Suprapubic skin (tissue), 4 donors: Measurements from ENCODE around the gene SLC17A2.

Experiments used
- CTCF ChIP-seq, 2 donors: fragments of 200-600 bp in 1 of 2; fragments of 450-650 bp in 1 of 2; sonication (generic) in 1 of 2; IDR thresholded peaks; one replicate each; pipeline ENCODE4 v1.5.1; 2016 to 2019; ENCODE audit warnings: antibody characterized with exemption in 2 of 2, mild to moderate bottlenecking in 1 of 2, moderate library complexity in 1 of 2
- EP300 ChIP-seq: sonication (generic); formaldehyde crosslinking; IDR thresholded peaks from one replicate; pipeline ENCODE4 v1.6.1; 2017; ENCODE audit warnings: antibody characterized with exemption
- POLR2A ChIP-seq, 2 donors: fragments of 450-650 bp; IDR thresholded peaks; one replicate each; pipeline ENCODE4 v1.6.1; 2017; ENCODE audit warnings: antibody characterized with exemption in 2 of 2, mild to moderate bottlenecking in 2 of 2, moderate library complexity in 2 of 2
- POLR2AphosphoS5 ChIP-seq, 3 donors: sonication (generic); formaldehyde crosslinking; IDR thresholded peaks; one replicate each; pipeline ENCODE4 v1.6.1; 2017; ENCODE audit warnings: antibody characterized with exemption in 3 of 3

GRCh38 chr6:25954756-25955155, 24.3 kb upstream of the SLC17A2 start:
- no peak for TF ChIP-seq CTCF (IDR thresholded peaks at IDR 0.05)
- TF ChIP-seq POLR2AphosphoS5 (IDR thresholded peaks at IDR 0.05) = no peak
- no peak for TF ChIP-seq POLR2A (IDR thresholded peaks at IDR 0.05)
- TF ChIP-seq EP300 = no peak
